HepG2 (cell line): ENCODE results near the gene AHCY. TPM values are rescaled to one million over a fixed set of nuclear protein-coding genes. Genes with fewer than 3 reads are reported as not detected.
A peak's percentile ranks its signal among the peaks of the same experiment; 100 is the strongest.

Source experiments
- BRF2 ChIP-seq: sonication (generic); formaldehyde crosslinking; IDR thresholded peaks from 2 replicates; pipeline ENCODE4 v1.8.1; 2022; ENCODE audit warnings: mild to moderate bottlenecking, missing genetic modification reagents
- CEBPZ ChIP-seq: IDR thresholded peaks from 2 replicates; pipeline ENCODE4 v1.6.1; 2012; ENCODE audit warnings: low read length, improper control_type of control experiment
- CHCHD3 ChIP-seq: sonication (generic); formaldehyde crosslinking; IDR thresholded peaks from 2 replicates; pipeline ENCODE4 v1.8.0; 2022; ENCODE audit warnings: mild to moderate bottlenecking, missing genetic modification reagents, moderate library complexity
- HOXA7 ChIP-seq: sonication (generic); formaldehyde crosslinking; IDR thresholded peaks from 2 replicates; pipeline ENCODE4 v1.8.1; 2022; ENCODE audit warnings: mild to moderate bottlenecking, missing genetic modification reagents, moderate library complexity
- MAZ ChIP-seq, 2 experiments: sonication (generic) in 1 of 2; formaldehyde crosslinking in 1 of 2; IDR thresholded peaks; 2 replicates each; pipeline versions ENCODE4 v1.5.0 to v1.6.1; 2012 to 2020; ENCODE audit warnings: low read depth in 2 of 2, mild to moderate bottlenecking in 2 of 2, borderline replicate concordance in 1 of 2, improper control_type of control experiment in 1 of 2, low read length in 1 of 2, missing genetic modification reagents in 1 of 2, moderate library complexity in 1 of 2
- MED8 ChIP-seq: sonication (generic); formaldehyde crosslinking; IDR thresholded peaks from 2 replicates; pipeline ENCODE4 v1.8.1; 2023; ENCODE audit warnings: mild to moderate bottlenecking, missing genetic modification reagents; ENCODE audit not compliant: insufficient replicate concordance
- MYC ChIP-seq: sonication (generic); formaldehyde crosslinking; IDR thresholded peaks from 2 replicates; pipeline ENCODE4 v1.9.0; 2021; ENCODE audit warnings: missing genetic modification reagents, borderline replicate concordance
- RCOR2 ChIP-seq: IDR thresholded peaks from 2 replicates; pipeline ENCODE4 v1.6.1; 2016; ENCODE audit warnings: missing biosample characterization, missing genetic modification reagents
- SMC3 ChIP-seq: IDR thresholded peaks from 2 replicates; pipeline ENCODE4 v1.6.1; 2011; ENCODE audit warnings: low read length, improper control_type of control experiment
- SUZ12 ChIP-seq: fragments of 150-350 bp; IDR thresholded peaks from 2 replicates; pipeline ENCODE4 v1.6.1; 2014; ENCODE audit warnings: low read depth, low read length
- TCF7 ChIP-seq: sonication (generic); IDR thresholded peaks from 2 replicates; pipeline ENCODE4 v1.6.1; 2016; ENCODE audit warnings: antibody characterized with exemption, low read depth
- ZFAT ChIP-seq: sonication (generic); formaldehyde crosslinking; conservative IDR thresholded peaks from 2 replicates; pipeline ENCODE4 v1.8.1; 2023; ENCODE audit warnings: missing genetic modification reagents, inconsistent platforms
- ZFP36L1 ChIP-seq: sonication (generic); formaldehyde crosslinking; IDR thresholded peaks from 2 replicates; pipeline ENCODE4 v1.8.0; 2022; ENCODE audit warnings: mild to moderate bottlenecking, missing genetic modification reagents, moderate library complexity
- ZNF281 ChIP-seq: sonication (generic); formaldehyde crosslinking; IDR thresholded peaks from 2 replicates; pipeline ENCODE4 v1.4.0; 2020; ENCODE audit warnings: missing genetic modification reagents, borderline replicate concordance
- ZNF570 ChIP-seq: sonication (generic); formaldehyde crosslinking; IDR thresholded peaks from 2 replicates; pipeline ENCODE4 v1.4.0; 2020; ENCODE audit warnings: mild to moderate bottlenecking, missing genetic modification reagents, borderline replicate concordance
- ZNF704 ChIP-seq: sonication (generic); formaldehyde crosslinking; IDR thresholded peaks from 2 replicates; pipeline ENCODE4 v1.8.1; 2023; ENCODE audit warnings: mild to moderate bottlenecking, inconsistent platforms, moderate library complexity, missing genetic modification reagents, borderline replicate concordance
- polyA plus RNA-seq, 8 experiments: library from polyadenylated mRNA; depleted of rRNA in 3 of 8; stranded (reverse) in 7 of 8; unstranded in 1 of 8; fragments of >200 nt; fragmentation: Illumina TruSeq in 4 of 8; extraction: Trizol in 4 of 8; gene quantifications; 2 replicates each; pipeline versions ENCODE4 v1.2.1 to v1.2.3, GENCODE V29; 2011 to 2016; ENCODE audit warnings: low read depth in 4 of 8, missing spikeins in 1 of 8, mixed read lengths in 1 of 8; ENCODE audit not compliant: insufficient read depth in 1 of 8
- total RNA-seq, 5 experiments: library from RNA; depleted of rRNA; stranded (reverse); fragments of >200 nt; fragmentation: Illumina TruSeq; extraction: Trizol; gene quantifications; 2 replicates each; pipeline ENCODE4 v1.2.3, GENCODE V29; 2016; ENCODE audit warnings: low read depth in 1 of 5
- TF ChIP-seq, protein P1 (sequence below): IDR thresholded peaks from 2 replicates; pipeline ENCODE4 v1.6.1; 2016; ENCODE audit warnings: mild to moderate bottlenecking, missing biosample characterization, missing genetic modification reagents

AHCY gene
- total and polyA plus RNA-seq, 2 of the 13 experiments (the other 11 are each of a cell fraction or from before 2014, with no cell fraction given) = 407 to 419 TPM

- TF ChIP-seq MED8 (CRISPR knock-in tag) (no peak), CEBPZ (no peak), TCF7 (no peak), ZNF704 (CRISPR knock-in tag) (no peak), BRF2 (CRISPR knock-in tag) (no peak), SUZ12 (no peak), ZFAT (no peak), HOXA7 (CRISPR knock-in tag) (no peak), SMC3 (no peak), MAZ (IDR thresholded peaks at IDR 0.05; ENCODE audit: borderline replicate concordance, low read depth, low read length) (no peak), MAZ (CRISPR knock-in tag; IDR thresholded peaks at IDR 0.05; ENCODE audit: low read depth) (no peak), RCOR2 (no peak), ZFP36L1 (CRISPR knock-in tag) (no peak), ZNF281 (CRISPR knock-in tag) (no peak), MYC (peak; percentile 44; the same call in 1 of the 2 replicates), CHCHD3 (no peak), ZNF570 (CRISPR knock-in tag) (no peak)
- TF ChIP-seq, protein P1, sequence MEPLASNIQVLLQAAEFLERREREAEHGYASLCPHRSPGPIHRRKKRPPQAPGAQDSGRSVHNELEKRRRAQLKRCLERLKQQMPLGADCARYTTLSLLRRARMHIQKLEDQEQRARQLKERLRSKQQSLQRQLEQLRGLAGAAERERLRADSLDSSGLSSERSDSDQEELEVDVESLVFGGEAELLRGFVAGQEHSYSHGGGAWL (CRISPR knock-in tag) = no peak
These were observed 40.5 kb downstream of the AHCY start (continued) for GRCh38 chr20:34262488-34263288.
